ENCODE data around the gene TNFRSF21. TPM values are rescaled to one million over a fixed set of nuclear protein-coding genes. Genes with fewer than 3 reads are reported as not detected.

Gene TNFRSF21
- total and polyA plus RNA-seq, 12 donors, result 1.9 to 13.7 (median 7.5) TPM

DNA sequence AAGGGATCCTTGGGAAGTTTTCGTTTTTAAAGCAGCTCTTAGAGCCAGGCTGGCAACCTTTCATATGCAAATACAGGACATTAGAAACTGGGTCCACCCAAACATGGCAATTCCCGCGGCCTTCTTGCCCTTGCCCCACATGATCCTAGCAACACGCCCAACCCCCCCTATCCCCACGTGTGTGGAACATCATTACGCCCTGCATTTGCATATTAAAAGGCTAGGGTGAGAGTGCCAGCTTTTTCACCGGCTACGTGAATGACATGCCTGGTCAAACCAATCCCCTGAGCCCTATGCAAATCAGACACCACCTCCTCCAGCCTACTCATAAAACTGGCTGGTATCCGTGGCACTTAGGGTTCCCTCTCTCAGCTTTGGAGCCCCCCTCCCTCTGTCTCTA is 88.1 kb downstream of the TNFRSF21 start:
- intact Hi-C loops (cut with DNase I), result no loop called here
- WGBS, 4 donors, result 50 to 53% (median 51%) methylated on average over 9 of the region's 9 CpGs
- H3K36me3 ChIP-seq (replicated peaks in 1 of 2), result no peaks in the 10 kb centered on the region

GRCh38 chr6:47209632-47210031 is 100.1 kb downstream of the TNFRSF21 start:
- Histone ChIP-seq H3K9me3 (replicated peaks in 1 of 3) (no peaks in the 10 kb centered on the region), H3K36me3 (replicated peaks in 1 of 2) (no peaks in the 10 kb centered on the region), H3K4me1 (replicated peaks in 1 of 2) (no peaks in the 10 kb centered on the region), H3K27ac (no peak overlapping the region), H3K4me3 (no peak overlapping the region), H3K27me3 (no peaks in the 10 kb centered on the region)
- 62 to 79% (median 75%) methylated on average over 4 to 6 of the region's 6 CpGs for WGBS, 4 donors
- intact Hi-C loops (cut with DNase I), result no loop called here
- no peak for TF ChIP-seq POLR2A (IDR thresholded peaks at IDR 0.05)
- TF ChIP-seq, protein P1, sequence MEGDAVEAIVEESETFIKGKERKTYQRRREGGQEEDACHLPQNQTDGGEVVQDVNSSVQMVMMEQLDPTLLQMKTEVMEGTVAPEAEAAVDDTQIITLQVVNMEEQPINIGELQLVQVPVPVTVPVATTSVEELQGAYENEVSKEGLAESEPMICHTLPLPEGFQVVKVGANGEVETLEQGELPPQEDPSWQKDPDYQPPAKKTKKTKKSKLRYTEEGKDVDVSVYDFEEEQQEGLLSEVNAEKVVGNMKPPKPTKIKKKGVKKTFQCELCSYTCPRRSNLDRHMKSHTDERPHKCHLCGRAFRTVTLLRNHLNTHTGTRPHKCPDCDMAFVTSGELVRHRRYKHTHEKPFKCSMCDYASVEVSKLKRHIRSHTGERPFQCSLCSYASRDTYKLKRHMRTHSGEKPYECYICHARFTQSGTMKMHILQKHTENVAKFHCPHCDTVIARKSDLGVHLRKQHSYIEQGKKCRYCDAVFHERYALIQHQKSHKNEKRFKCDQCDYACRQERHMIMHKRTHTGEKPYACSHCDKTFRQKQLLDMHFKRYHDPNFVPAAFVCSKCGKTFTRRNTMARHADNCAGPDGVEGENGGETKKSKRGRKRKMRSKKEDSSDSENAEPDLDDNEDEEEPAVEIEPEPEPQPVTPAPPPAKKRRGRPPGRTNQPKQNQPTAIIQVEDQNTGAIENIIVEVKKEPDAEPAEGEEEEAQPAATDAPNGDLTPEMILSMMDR (IDR thresholded peaks at IDR 0.05), result no peak
- DNase-seq, result no peak

More for the DNA sequence above, 88.1 kb downstream of the TNFRSF21 start:
- H3K4me3 ChIP-seq, result no peak overlapping the region
- no peak for TF ChIP-seq POLR2A (IDR thresholded peaks at IDR 0.05)
- TF ChIP-seq, protein P1 (IDR thresholded peaks at IDR 0.05), result no peak
- no peaks in the 10 kb centered on the region for H3K9me3 ChIP-seq (replicated peaks in 1 of 3)
- no peaks in the 10 kb centered on the region for H3K27me3 ChIP-seq
- no peak for DNase-seq
- H3K4me1 ChIP-seq (replicated peaks in 1 of 2), result no peaks in the 10 kb centered on the region
- H3K27ac ChIP-seq, result no peak overlapping the region

DNA sequence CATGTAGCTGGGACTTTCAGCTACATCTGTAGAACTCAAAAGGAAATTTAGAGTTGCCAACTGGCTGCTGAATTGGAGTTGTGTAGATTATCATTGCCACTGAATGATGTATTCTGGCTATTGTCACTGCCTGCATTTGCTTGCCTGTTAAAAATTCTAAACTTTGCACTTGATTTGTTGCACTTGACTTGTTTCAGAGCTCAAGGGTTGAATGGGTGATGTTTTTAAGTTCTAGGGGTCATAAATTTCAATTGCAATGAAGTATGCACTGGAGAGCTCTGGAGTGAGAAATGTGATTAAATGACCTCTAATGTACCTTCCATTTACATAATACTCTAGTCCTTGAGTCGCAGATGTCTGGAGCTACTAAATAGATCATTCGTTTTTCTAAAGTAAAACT is 102.4 kb downstream of the TNFRSF21 start:
- H3K36me3 ChIP-seq (replicated peaks in 1 of 2), result no peaks in the 10 kb centered on the region
- 29 to 48% (median 39%) methylated on average over 2 of the region's 2 CpGs for WGBS, 4 donors

DNA sequence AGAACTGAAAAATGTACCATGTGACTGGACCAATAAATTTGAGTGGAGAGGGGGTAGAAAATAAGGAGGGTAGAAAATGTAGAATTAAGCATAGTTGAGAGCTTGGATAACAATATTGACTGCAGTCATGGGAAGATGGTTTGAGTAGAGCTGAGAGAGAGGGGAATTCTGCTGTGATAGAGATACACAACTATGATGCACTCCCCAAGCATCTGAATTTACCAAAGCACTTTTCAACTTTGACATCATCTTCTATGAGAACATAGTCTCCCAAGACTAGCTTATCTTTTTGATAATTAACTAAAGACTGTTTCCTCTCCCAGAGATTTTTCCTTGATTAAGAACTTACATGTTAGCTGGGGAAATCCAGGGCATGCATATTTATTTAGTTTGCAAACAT is 103.1 kb downstream of the TNFRSF21 start:
- H3K9me3 ChIP-seq (replicated peaks in 1 of 3), result no peaks in the 10 kb centered on the region
- H3K4me1 ChIP-seq (replicated peaks in 1 of 2), result no peaks in the 10 kb centered on the region
- TF ChIP-seq, protein P1 (IDR thresholded peaks at IDR 0.05), result no peak
- no peak for TF ChIP-seq POLR2A (IDR thresholded peaks at IDR 0.05)
- H3K27me3 ChIP-seq, result no peaks in the 10 kb centered on the region
- no peak overlapping the region for H3K27ac ChIP-seq
- intact Hi-C loops (cut with DNase I), result no loop called here
- H3K36me3 ChIP-seq (replicated peaks in 1 of 2), result no peaks in the 10 kb centered on the region
- DNase-seq, result no peak
- no peak overlapping the region for H3K4me3 ChIP-seq

More for the DNA sequence above, 102.4 kb downstream of the TNFRSF21 start:
- no peak overlapping the region for H3K4me3 ChIP-seq
- no peak for DNase-seq
- no peaks in the 10 kb centered on the region for H3K27me3 ChIP-seq
- TF ChIP-seq POLR2A (IDR thresholded peaks at IDR 0.05), result no peak
- TF ChIP-seq, protein P1 (IDR thresholded peaks at IDR 0.05), result no peak
- H3K9me3 ChIP-seq (replicated peaks in 1 of 3), result no peaks in the 10 kb centered on the region
- intact Hi-C loops (cut with DNase I), result no loop called here
- no peaks in the 10 kb centered on the region for H3K4me1 ChIP-seq (replicated peaks in 1 of 2)
- no peak overlapping the region for H3K27ac ChIP-seq
